ENCODE measurements around the gene RFTN1. TPM values are rescaled to one million over a fixed set of nuclear protein-coding genes. Genes with fewer than 3 reads are reported as not detected.

RFTN1 gene
- total and polyA plus RNA-seq, 2 of the 8 experiments (the other 6 are each of a cell fraction or from before 2014, with no cell fraction given): 4.6 to 6.7 TPM

DNA sequence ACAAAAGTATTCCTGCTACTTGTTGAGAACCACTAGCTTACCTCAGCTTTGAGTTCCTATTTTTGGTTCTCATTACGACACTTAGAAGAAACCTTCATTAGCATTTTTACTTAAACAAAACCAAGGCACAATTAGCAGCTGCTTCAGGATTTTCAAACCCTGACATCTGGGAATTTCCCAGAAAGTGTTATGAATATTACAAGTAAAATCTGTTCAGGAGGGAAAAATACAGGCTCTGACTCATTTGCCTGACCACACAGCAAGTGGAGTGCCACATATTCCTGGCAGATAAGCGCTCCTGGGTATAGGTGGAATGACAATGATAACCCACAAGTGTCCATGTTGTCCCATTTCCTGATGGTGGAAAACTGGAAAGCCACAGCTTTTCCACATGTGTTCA, 10.3 kb upstream of the RFTN1 start (continued):
- TF ChIP-seq, protein P1, sequence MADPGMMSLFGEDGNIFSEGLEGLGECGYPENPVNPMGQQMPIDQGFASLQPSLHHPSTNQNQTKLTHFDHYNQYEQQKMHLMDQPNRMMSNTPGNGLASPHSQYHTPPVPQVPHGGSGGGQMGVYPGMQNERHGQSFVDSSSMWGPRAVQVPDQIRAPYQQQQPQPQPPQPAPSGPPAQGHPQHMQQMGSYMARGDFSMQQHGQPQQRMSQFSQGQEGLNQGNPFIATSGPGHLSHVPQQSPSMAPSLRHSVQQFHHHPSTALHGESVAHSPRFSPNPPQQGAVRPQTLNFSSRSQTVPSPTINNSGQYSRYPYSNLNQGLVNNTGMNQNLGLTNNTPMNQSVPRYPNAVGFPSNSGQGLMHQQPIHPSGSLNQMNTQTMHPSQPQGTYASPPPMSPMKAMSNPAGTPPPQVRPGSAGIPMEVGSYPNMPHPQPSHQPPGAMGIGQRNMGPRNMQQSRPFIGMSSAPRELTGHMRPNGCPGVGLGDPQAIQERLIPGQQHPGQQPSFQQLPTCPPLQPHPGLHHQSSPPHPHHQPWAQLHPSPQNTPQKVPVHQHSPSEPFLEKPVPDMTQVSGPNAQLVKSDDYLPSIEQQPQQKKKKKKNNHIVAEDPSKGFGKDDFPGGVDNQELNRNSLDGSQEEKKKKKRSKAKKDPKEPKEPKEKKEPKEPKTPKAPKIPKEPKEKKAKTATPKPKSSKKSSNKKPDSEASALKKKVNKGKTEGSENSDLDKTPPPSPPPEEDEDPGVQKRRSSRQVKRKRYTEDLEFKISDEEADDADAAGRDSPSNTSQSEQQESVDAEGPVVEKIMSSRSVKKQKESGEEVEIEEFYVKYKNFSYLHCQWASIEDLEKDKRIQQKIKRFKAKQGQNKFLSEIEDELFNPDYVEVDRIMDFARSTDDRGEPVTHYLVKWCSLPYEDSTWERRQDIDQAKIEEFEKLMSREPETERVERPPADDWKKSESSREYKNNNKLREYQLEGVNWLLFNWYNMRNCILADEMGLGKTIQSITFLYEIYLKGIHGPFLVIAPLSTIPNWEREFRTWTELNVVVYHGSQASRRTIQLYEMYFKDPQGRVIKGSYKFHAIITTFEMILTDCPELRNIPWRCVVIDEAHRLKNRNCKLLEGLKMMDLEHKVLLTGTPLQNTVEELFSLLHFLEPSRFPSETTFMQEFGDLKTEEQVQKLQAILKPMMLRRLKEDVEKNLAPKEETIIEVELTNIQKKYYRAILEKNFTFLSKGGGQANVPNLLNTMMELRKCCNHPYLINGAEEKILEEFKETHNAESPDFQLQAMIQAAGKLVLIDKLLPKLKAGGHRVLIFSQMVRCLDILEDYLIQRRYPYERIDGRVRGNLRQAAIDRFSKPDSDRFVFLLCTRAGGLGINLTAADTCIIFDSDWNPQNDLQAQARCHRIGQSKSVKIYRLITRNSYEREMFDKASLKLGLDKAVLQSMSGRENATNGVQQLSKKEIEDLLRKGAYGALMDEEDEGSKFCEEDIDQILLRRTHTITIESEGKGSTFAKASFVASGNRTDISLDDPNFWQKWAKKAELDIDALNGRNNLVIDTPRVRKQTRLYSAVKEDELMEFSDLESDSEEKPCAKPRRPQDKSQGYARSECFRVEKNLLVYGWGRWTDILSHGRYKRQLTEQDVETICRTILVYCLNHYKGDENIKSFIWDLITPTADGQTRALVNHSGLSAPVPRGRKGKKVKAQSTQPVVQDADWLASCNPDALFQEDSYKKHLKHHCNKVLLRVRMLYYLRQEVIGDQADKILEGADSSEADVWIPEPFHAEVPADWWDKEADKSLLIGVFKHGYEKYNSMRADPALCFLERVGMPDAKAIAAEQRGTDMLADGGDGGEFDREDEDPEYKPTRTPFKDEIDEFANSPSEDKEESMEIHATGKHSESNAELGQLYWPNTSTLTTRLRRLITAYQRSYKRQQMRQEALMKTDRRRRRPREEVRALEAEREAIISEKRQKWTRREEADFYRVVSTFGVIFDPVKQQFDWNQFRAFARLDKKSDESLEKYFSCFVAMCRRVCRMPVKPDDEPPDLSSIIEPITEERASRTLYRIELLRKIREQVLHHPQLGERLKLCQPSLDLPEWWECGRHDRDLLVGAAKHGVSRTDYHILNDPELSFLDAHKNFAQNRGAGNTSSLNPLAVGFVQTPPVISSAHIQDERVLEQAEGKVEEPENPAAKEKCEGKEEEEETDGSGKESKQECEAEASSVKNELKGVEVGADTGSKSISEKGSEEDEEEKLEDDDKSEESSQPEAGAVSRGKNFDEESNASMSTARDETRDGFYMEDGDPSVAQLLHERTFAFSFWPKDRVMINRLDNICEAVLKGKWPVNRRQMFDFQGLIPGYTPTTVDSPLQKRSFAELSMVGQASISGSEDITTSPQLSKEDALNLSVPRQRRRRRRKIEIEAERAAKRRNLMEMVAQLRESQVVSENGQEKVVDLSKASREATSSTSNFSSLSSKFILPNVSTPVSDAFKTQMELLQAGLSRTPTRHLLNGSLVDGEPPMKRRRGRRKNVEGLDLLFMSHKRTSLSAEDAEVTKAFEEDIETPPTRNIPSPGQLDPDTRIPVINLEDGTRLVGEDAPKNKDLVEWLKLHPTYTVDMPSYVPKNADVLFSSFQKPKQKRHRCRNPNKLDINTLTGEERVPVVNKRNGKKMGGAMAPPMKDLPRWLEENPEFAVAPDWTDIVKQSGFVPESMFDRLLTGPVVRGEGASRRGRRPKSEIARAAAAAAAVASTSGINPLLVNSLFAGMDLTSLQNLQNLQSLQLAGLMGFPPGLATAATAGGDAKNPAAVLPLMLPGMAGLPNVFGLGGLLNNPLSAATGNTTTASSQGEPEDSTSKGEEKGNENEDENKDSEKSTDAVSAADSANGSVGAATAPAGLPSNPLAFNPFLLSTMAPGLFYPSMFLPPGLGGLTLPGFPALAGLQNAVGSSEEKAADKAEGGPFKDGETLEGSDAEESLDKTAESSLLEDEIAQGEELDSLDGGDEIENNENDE (IDR thresholded peaks at IDR 0.05; ENCODE audit: insufficient replicate concordance, low read length): no peak
- TF ChIP-seq TEAD4 (IDR thresholded peaks at IDR 0.05; ENCODE audit: low read depth, low read length): no peak

Measured in H1 (cell line).